NCI-H2171 treated with DMSO at 0.1 percent for 48 hours (cell line): ENCODE data around the gene ATXN2L.
"Not testable (repeated sequence)": the region's sequence is repeated elsewhere in the genome, so short reads cannot be mapped to it uniquely, and the experiment has no call there.

Source experiments
- DNase-seq: peaks from one replicate; lab custom pipeline; 2025; lab: John Stamatoyannopoulos, UW

ATXN2L gene

DNA sequence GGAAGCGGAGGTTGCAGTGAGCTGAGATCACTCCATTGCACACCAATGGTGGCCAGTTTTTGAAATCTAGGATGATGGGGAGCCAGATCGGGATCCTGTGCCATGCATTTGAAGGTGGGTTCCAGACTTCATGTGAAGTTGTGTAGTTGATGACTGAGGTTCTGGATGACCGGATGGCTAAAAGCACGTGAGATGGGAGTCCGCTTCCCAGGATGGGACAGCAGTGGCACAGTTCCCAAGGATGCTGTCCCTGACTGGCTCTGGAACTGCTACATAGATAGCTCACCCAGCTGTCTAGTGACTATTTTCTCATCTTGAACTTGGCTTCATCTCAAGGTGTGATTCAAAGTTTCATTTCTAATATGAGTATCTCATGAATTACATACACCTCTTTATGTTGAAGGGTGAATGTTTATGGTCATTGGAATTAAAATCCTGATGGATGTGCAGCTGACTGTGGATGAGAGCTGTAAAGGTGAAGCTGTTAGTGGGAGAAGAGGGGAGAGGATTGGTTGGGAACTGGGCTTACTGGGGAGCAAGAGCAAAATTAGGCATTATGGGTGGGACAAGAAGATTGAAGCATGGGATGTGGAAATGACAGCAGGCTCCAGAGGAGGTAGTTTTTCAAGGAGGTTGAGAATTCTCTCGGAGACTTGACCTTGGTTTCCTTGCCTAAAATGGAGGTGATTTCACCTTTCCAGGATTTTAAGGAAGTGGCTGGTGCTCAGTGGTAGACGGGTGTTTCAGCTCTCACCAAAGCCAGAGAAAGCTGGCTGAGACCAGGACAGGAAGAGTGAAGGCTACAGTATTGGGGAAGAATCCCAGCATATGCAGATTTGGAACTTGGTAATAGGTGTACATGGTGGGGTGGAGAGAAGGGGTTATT is 15.1 kb downstream of the ATXN2L start:
- no peak for DNase-seq

DNA sequence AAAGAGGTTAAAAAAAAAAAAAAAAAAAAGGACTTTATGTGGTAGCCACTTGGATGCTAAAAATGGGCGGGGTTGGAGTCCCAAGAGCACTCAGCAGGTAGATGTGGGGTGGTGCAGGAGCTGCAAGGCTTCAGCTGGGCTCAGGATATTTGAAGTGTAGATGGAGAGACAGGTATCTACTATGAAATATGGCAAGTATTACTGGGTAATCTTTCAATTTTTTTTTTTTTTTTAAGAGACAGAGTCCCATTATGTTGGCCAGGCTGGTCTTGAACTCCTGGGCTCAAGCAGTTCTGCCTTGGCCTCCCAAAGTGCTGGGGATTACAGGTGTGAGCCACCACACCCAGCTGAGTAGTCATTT is 15.7 kb downstream of the ATXN2L start:
- no peak for DNase-seq

DNA sequence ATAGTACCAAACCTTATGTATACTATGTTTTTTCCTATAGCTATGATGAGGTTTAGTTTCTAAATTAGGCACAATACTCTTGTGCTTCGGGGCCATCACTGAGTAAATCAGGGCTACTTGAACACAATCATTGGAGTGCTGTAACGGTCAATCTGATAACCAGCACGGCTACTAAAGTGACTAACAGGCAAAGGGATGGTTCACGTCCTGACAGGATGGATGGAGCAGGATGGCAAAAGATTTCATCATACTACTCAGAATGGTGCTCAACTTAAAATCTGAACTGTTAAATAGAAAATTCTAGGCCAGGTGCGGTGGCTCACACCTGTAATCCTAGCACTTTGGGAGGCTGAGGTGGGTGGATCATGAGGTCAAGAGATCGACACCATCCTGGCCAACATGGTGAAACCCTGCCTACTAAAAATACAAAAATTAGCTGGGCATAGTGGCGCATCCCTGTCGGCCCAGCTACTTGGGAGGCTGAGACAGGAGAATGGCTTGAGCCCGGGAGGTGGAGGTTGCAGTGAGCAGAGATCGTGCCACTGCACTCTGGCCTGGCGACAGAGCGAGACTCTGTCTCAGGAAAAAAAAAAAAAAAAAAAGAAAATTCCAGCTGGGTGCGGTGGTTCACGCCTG is 16.3 kb downstream of the ATXN2L start:
- DNase-seq, result no peak

- DNase-seq, result no peak
These were observed 17.1 kb downstream of the ATXN2L start for GRCh38 chr16:28839899-28840298.

- no peak for DNase-seq
These were observed 19.9 kb downstream of the ATXN2L start for GRCh38 chr16:28842696-28843095.

GRCh38 chr16:28843766-28844165 is 21.0 kb downstream of the ATXN2L start:
- DNase-seq, result no peak

GRCh38 chr16:28844226-28844885 is 21.6 kb downstream of the ATXN2L start:
- no peak for DNase-seq

DNA sequence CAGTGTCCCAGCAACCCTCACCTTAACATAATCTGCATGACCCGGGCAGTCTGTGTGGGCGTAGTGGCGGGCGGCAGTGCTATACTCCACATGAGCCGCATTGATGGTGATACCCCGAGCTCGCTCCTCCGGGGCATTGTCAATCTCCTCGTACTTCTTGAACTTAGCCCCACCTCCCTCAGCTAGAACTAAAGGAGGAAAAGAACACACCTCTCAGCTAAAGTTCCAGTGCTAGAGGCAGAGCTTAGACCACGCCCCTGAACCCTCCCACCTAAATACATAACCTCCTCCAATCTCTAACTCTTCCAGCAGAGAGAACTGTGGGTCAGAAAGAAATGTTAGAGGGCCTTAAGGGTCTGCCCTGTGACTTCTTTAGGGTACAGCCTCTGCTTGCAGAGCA is 22.5 kb downstream of the ATXN2L start:
- DNase-seq, result peak; percentile 25

DNA sequence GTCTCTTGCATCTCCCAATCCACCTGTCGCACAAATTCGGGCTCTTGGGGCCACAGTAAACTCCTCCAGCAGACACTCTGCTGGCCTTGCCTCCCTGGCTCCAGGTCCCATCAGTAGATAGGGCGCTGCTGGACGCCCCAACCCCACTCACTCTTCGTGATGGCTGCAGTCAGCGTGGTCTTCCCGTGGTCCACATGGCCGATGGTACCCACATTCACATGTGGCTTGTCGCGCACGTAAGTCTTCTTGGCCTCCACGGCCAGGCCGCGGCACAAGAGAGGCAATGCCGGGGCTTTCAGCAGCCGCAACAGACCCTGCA is 22.9 kb downstream of the ATXN2L start:
- DNase-seq, result no peak

DNA sequence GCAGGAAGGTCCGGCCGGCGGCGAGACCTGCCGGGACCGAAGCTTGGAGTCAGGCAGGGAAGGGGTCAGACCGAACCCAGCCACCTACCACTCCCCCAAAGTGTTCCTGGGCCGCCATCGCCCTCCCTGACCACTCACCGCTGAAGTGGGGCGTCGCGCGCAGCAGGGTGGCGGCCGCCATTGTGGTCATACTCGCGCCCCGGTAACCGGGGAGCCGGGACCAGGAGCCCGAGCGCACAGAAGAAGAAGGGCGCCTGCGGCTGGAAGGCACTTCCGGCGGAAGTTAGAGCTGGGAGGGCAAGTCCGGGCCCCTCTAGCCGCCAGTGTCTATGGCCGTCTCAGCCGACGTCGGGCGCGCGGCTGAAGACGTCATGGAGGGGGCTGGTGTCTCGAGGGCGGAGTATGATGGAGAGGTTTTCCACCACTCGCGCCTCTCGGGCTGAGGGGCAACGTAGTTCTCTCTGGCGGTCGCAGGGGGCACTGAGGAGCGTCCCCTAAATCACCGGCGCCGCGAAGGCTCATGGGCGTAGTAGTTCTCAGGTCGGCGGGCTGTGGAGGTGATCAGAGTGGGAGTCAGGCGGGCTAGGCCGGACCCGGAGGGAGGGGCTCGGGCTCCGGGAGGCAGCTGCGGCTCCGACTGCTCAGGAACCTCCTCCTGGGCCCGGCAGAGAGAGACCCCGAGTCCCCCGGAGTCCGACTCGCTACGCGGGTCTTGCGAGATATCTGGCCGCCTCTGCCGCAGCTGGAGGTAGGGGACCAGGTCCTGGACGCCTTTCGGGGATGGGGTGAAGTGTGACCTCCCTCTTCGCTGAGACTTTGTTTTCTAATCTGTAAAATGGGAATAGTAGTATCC is 23.5 kb downstream of the ATXN2L start, which contains the start of gene TUFM:
Gene TUFM (minus strand): TSS at position 269 of the 853 bp plus-strand sequence. CDS start 79 bp downstream, at position 190.
- peak; percentile 99 for DNase-seq

- no peak for DNase-seq
These were observed 24.1 kb downstream of the ATXN2L start for GRCh38 chr16:28846933-28847273.

DNA sequence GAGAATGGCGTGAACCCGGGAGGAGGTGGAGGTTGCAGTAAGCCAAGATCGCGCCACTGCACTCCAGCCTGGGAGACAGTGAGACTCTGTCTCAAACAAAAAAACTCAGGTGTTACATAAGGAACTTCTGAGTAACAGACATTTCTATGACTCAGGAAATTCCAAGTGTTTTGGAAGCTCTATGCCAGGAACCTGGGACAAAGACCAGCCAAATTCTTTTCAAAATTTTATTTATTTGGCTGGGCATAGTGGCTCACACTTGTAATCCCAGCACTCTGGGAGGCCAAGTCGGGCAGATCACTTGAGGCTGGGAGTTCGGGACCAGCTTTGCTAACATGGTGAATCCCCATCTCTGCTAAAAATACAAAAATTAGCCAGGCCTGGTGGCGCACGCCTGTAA is 35.6 kb downstream of the ATXN2L start:
- DNase-seq, result no peak

DNA sequence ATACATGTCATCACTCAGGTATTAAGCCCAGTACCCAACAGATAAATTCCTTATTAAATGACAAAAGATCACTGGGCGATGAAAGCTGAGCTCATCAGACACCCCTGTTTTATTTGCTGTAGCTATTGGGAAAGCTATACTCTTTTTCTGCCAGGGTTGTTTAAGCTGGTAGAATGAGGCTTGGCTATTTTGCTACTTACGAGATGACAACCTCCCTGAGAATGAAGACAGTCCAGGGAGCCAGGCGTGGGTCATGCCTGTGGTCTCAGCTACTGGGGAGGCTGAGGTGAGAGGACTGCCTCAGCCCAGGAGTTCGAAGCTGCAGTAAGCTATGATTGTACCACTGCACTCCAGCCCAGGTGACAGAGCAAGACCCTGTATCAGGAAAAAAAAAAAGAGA is 36.5 kb downstream of the ATXN2L start:
- no peak for DNase-seq

GRCh38 chr16:28863929-28864793 is 41.4 kb downstream of the ATXN2L start:
- DNase-seq, result no peak

GRCh38 chr16:28865001-28865688 is 42.3 kb downstream of the ATXN2L start:
- no peak for DNase-seq

GRCh38 chr16:28865722-28866453 is 43.1 kb downstream of the ATXN2L start:
- DNase-seq, result no peak

GRCh38 chr16:28866454-28866804 is 43.6 kb downstream of the ATXN2L start:
- DNase-seq, result no peak

- DNase-seq, result no peak
These were observed 44.4 kb downstream of the ATXN2L start for GRCh38 chr16:28867241-28867640.

DNA sequence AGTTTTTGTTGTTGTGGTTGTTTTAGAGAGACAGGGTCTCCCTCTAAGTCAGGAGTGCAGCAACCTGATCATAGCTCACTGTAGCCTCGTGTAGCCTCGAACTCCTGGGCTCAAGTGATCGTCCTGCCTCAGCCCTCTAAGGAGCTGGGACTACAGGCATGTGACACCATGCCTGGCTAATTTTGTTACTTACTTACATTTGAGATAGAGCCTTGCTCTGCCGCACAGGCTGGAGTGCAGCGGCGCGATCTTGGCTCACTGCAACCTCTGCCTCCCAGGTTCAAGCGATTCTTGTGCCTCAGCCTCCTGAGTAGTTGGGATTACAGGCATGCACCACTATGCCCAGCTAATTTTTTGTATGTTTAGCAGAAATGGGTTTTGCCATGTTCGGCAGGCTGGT is 44.8 kb downstream of the ATXN2L start:
- DNase-seq, result not testable (repeated sequence)

DNA sequence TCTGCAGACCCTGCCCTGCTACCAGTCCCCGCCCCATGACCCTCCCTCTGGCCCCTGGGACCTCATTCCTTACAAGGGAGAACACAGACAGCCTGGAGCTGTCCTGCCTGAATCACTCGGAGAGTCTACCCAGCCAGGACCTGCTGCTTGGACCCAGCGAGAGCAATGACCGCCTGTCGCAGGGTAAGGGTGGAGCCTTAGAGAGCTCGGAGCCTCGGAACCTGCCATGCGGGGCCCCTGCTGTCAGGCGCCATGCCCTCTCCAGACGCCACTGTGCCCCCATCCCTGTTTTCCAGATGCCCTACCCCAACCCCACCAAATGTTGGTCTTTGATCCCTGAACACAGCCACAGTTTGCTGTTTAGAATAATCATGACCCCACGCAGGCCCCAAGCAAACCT is 46.4 kb downstream of the ATXN2L start:
- DNase-seq, result no peak
